Activated naive CD8-positive, alpha-beta T cell treated with anti-CD3 and anti-CD28 coated beads, Interleukin-2, amount 10 ng/mL, durations not matched to agents 7 days and 5 days (primary cell): ENCODE results near the gene VAV1. TPM values are rescaled to one million over a fixed set of nuclear protein-coding genes. Genes with fewer than 3 reads are reported as not detected.
A peak's percentile ranks its signal among the peaks of the same experiment; 100 is the strongest.
"Not testable (repeated sequence)": the region's sequence is repeated elsewhere in the genome, so short reads cannot be mapped to it uniquely, and the experiment has no call there.

Experiments used
- ATAC-seq: fragments of 150-1000 bp; cut with Tn5 transposase; one replicate; pipeline ENCODE4 v1.10.0; 2021; ENCODE audit warnings: low read depth, moderate library complexity
- POLR2A ChIA-PET: fragments of 350-600 bp; sonication (Branson Sonifier 250); formaldehyde crosslinking; loops from one replicate; lab custom pipeline; 2021; ENCODE audit warnings: antibody characterized with exemption; lab: Charles Lee
- DNase-seq: peaks from one replicate; pipeline ENCODE4 v3.0.0; 2021
- H3K27ac Mint-ChIP-seq: one replicate; pipeline ENCODE4 v1.8.0; 2022; ENCODE audit warnings: mild to moderate bottlenecking, mixed read lengths
- H3K27me3 Mint-ChIP-seq: one replicate; pipeline ENCODE4 v1.8.0; 2022; ENCODE audit warnings: mild to moderate bottlenecking, moderate library complexity, mixed read lengths
- H3K36me3 Mint-ChIP-seq: one replicate; pipeline ENCODE4 v1.8.0; 2021; ENCODE audit warnings: mild to moderate bottlenecking, mixed read lengths
- H3K4me1 Mint-ChIP-seq: one replicate; pipeline ENCODE4 v1.8.0; 2021; ENCODE audit warnings: mixed read lengths
- H3K4me3 Mint-ChIP-seq: one replicate; pipeline ENCODE4 v1.8.0; 2022; ENCODE audit warnings: mild to moderate bottlenecking, moderate library complexity, mixed read lengths
- H3K9me3 Mint-ChIP-seq: one replicate; pipeline ENCODE4 v1.8.0; 2021; ENCODE audit warnings: mixed read lengths
- total RNA-seq, 2 experiments: library from RNA; stranded (reverse); gene quantifications; one replicate each; pipeline ENCODE4 v1.2.3, GENCODE V29; 2021

Gene VAV1
- total RNA-seq, 2 experiments from 2014 or later, result 108 to 113 TPM

- ATAC-seq (no peak), DNase-seq (peak; percentile 17)
- Mint-ChIP-seq H3K27ac (no peak overlapping the region), H3K36me3 (peaks cover 38% of the 10 kb centered on the region), H3K4me3 (no peak overlapping the region), H3K27me3 (no peaks in the 10 kb centered on the region), H3K9me3 (no peaks in the 10 kb centered on the region), H3K4me1 (peaks cover 7% of the 10 kb centered on the region)
- POLR2A ChIA-PET, result no interaction called here
Measured at GRCh38 chr19:6826281-6826920, 53.9 kb downstream of the VAV1 start.

- Mint-ChIP-seq H3K4me3 (no peak overlapping the region), H3K9me3 (no peaks in the 10 kb centered on the region), H3K4me1 (peaks cover 11% of the 10 kb centered on the region), H3K27me3 (no peaks in the 10 kb centered on the region), H3K27ac (no peak overlapping the region), H3K36me3 (peaks cover 49% of the 10 kb centered on the region)
- DNase-seq (peak; percentile 24), ATAC-seq (no peak)
- POLR2A ChIA-PET, result no interaction called here
Measured at GRCh38 chr19:6828306-6828697, 55.8 kb downstream of the VAV1 start.

DNA sequence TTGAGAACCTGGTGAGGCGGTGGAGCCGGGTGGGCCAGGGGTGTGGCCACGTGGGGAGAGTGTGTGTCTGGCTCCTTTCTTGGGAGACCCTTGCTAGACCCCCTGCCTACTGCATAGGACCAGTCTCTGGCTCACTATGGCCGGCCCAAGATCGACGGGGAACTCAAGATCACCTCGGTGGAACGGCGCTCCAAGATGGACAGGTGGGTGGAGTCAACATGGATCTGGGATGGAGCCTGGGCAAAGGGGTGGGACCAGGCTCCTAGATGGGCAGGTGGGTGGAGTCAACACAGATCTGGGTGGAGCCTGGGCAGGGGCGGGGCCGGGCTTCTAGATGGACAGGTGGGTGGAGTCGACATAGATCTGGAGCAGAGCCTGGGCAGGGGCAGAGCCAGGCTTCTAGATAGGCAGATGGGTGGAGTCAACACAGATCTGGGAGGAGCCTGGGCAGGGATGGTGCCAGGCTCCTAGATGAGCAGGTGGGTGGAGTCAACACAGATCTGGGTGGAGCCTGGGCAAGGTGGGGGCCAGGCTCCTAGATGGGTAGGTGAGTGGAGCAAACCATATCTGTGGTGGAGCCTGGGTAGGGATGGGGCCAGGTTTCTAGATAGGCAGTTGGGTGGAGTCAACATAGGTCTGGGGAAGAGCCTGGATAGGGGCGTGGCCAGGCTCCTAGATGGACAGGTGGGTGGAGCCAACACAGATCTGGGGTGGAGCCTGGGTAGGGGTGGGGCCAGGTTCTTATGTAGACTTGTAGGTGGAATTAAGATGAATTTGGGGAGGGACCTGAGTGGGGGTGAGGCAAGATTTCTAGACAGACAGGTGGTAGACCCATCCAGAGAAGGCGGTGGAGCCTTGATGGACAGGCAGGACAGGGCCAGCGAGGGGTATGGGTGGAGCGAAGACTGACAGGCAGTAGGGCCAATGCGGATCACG, 56.5 kb downstream of the VAV1 start:
- peak overlapping the region; percentile 63 for H3K27ac Mint-ChIP-seq
- H3K36me3 Mint-ChIP-seq, result peaks cover 52% of the 10 kb centered on the region
- ATAC-seq (peak; percentile 63), DNase-seq (peak; percentile 51)
- H3K27me3 Mint-ChIP-seq, result no peaks in the 10 kb centered on the region
- no peak overlapping the region for H3K4me3 Mint-ChIP-seq
- H3K4me1 Mint-ChIP-seq, result peaks cover 11% of the 10 kb centered on the region
- POLR2A ChIA-PET, result no interaction called here
- H3K9me3 Mint-ChIP-seq, result no peaks in the 10 kb centered on the region

DNA sequence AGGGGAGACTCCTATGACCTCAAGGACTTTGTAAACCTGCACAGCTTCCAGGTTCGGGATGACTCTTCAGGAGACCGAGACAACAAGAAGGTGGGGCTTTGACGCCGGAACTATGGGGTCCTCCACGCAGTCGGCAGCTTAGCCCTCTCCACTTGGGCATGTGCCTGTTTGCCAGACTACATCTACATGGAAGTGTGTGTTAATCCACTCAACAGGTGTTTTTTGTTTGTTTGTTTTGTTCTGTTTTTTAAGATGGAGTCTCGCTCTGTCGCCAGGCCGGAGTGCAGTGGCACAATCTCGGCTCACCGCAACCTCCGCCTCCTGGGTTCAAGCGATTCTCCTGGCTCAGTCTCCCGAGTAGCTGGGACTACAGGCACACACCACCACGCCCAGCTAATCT, 57.3 kb downstream of the VAV1 start:
- POLR2A ChIA-PET, H3K27me3 Mint-ChIP-seq, ATAC-seq, DNase-seq, H3K4me3 Mint-ChIP-seq, H3K9me3 Mint-ChIP-seq: not testable (repeated sequence)
- Mint-ChIP-seq H3K36me3 (peaks cover 47% of the 10 kb centered on the region), H3K27ac (peak overlapping the region; percentile 11), H3K4me1 (peaks cover 11% of the 10 kb centered on the region)

DNA sequence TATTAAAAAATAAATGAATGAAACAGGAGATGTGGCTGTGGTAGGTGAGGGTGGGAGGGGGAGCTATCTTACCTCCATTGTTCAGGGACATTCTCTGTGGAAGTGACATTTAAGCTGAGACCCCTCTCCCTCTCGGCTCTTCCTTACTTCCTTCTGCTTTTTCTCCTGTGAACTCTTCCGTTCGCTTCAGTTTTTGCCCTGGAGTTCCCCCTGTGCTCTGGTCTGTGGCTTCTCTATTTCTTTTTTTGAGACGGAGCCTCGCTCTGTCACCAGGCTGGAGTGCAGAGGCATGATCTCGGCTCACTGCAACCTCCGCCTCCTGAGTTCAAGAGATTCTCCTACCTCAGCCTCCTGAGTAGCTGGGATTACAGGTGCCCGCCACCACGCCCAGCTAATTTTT, 58.6 kb downstream of the VAV1 start:
- H3K27me3 Mint-ChIP-seq, DNase-seq, H3K4me3 Mint-ChIP-seq, POLR2A ChIA-PET, H3K9me3 Mint-ChIP-seq, ATAC-seq, H3K27ac Mint-ChIP-seq: not testable (repeated sequence)
- peaks cover 12% of the 10 kb centered on the region for H3K4me1 Mint-ChIP-seq
- peaks cover 52% of the 10 kb centered on the region for H3K36me3 Mint-ChIP-seq

DNA sequence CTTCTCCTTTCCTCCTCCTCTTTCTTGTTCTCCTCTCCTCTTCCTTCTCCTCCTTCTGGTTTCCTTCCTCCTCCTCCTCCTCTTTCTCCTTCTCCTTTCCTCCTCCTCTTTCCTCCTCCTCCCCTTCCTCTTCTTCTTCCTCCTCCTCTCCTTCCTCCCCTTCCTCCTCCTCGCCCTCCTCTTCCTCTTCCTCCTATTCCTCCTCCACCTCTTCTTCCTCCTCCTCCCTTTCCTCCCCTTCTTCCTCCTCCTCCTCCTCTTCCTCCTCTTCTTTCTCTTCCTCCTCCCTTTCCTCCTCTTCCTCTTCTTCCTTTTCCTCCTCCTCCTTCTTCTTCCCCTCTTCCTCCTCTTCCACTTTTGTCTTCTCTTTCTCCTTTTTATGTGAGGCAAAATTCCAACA, 59.9 kb downstream of the VAV1 start:
- Mint-ChIP-seq H3K27ac (no peak overlapping the region), H3K4me1 (peaks cover 25% of the 10 kb centered on the region), H3K27me3 (no peaks in the 10 kb centered on the region), H3K4me3 (no peak overlapping the region), H3K36me3 (peaks cover 57% of the 10 kb centered on the region), H3K9me3 (no peaks in the 10 kb centered on the region)
- ATAC-seq, result no peak
- no peak for DNase-seq
- POLR2A ChIA-PET, result no interaction called here

- Mint-ChIP-seq H3K4me1 (peaks cover 31% of the 10 kb centered on the region), H3K27me3 (no peaks in the 10 kb centered on the region), H3K27ac (no peak overlapping the region), H3K36me3 (peaks cover 58% of the 10 kb centered on the region), H3K4me3 (no peak overlapping the region), H3K9me3 (no peaks in the 10 kb centered on the region)
- DNase-seq (peak; percentile 19), ATAC-seq (no peak)
- POLR2A ChIA-PET, result interaction anchor here (0.8 kb wide), 1 partner anchor 61 kb away, joined by 3 read pairs; the partner anchor contains the start of gene VAV1
Measured at GRCh38 chr19:6833166-6833790, 60.8 kb downstream of the VAV1 start.

DNA sequence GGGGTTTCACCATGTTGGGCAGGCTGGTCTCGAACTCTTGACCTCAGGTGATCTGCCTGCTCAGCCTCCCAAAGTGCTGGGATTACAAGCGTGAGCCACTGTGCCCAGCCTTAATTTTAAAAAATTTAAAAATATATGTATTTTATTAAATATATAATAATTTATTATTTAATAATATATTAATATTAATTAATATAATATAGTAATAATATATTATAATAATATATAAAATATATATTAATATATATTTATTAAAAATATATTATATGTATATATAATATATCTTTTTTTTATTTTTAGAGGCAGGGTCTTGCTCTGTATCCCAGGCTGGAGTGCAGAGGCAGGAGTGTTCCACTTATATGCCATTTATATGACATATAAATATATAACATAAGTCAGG, 61.9 kb downstream of the VAV1 start:
- DNase-seq (no peak), ATAC-seq (no peak)
- Mint-ChIP-seq H3K9me3 (no peaks in the 10 kb centered on the region), H3K36me3 (peaks cover 50% of the 10 kb centered on the region), H3K27ac (no peak overlapping the region), H3K4me1 (peaks cover 28% of the 10 kb centered on the region), H3K27me3 (no peaks in the 10 kb centered on the region), H3K4me3 (no peak overlapping the region)
- POLR2A ChIA-PET, result no interaction called here

DNA sequence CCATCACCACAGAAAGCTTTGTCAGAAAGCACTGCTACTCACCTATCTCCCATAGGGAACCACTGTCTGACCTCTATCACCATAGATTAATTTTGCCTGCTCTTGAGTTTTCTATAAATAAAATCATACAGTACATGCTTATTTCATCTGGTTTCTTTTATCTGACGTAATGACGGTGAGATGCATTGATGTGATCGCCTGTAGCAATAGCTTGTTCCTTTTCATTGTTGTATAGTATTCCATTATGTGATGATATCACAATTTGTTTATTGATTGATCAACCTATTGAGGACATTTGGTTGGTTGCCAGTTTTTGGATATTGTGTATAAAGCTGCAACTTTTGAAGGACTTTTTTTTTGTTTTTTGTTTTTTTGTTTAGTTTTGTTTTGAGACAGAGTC, 63.0 kb downstream of the VAV1 start:
- ATAC-seq (no peak), DNase-seq (no peak)
- Mint-ChIP-seq H3K27me3 (no peaks in the 10 kb centered on the region), H3K9me3 (no peaks in the 10 kb centered on the region), H3K4me1 (peaks cover 26% of the 10 kb centered on the region), H3K36me3 (peaks cover 48% of the 10 kb centered on the region), H3K27ac (no peak overlapping the region), H3K4me3 (no peak overlapping the region)
- POLR2A ChIA-PET, result no interaction called here

- Mint-ChIP-seq H3K9me3 (no peaks in the 10 kb centered on the region), H3K4me3 (peak overlapping the region; percentile 45), H3K36me3 (peaks cover 40% of the 10 kb centered on the region), H3K27ac (peak overlapping the region; percentile 67), H3K27me3 (no peaks in the 10 kb centered on the region), H3K4me1 (peaks cover 24% of the 10 kb centered on the region)
- no peak for DNase-seq
- peak; percentile 41 for ATAC-seq
- POLR2A ChIA-PET, result interaction anchor here (0.6 kb wide), 1 partner anchor 99 kb away, joined by 3 read pairs; no protein-coding TSS in a partner anchor
Measured at GRCh38 chr19:6837525-6837924, 65.0 kb downstream of the VAV1 start.

- Mint-ChIP-seq H3K9me3 (no peaks in the 10 kb centered on the region), H3K27ac (peak overlapping the region; percentile 15), H3K4me1 (peaks cover 23% of the 10 kb centered on the region), H3K27me3 (no peaks in the 10 kb centered on the region), H3K36me3 (peaks cover 35% of the 10 kb centered on the region), H3K4me3 (no peak overlapping the region)
- POLR2A ChIA-PET, result interaction anchor here (0.6 kb wide), 1 partner anchor 100 kb away, joined by 3 read pairs; no protein-coding TSS in a partner anchor
- ATAC-seq (no peak), DNase-seq (no peak)
Measured at GRCh38 chr19:6838062-6838655, 65.7 kb downstream of the VAV1 start.

DNA sequence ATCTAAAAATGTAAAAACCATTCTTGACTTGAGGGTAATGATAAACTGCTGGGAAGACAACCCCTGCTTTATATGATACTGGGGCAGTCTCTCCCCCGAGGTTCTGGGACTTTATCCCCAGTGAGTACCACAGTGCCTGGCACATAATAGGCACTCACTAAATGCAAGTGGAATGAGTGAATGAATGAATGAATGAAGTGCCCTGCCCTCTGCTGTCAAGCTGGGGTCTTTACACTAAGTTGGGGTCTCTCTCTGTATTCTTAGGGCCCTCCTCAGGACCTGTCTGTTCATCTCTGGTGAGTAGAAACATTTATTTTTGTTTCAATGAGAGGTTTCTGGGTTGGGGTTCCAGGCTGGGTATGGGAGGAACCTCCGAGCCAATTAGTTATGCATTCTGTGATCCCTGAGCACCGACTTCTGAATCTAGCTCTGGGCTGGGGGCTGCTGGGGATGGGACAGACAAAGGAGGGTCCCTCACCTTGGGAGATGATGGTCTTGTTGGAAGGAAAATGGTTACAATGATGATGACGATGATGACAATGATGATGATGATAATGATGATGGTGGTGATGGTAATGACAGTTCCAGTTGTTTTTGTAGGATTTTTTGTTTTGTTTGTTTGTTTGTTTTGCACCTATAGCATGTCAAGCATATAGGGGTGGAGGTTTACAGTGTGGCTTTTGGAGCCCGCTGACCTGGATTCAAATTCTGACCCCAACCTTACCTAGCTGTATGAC, 70.5 kb downstream of the VAV1 start:
- H3K27me3 Mint-ChIP-seq, result no peaks in the 10 kb centered on the region
- DNase-seq, result peak; percentile 3
- peaks cover 12% of the 10 kb centered on the region for H3K36me3 Mint-ChIP-seq
- H3K27ac Mint-ChIP-seq, result no peak overlapping the region
- no peak overlapping the region for H3K4me3 Mint-ChIP-seq
- H3K9me3 Mint-ChIP-seq, result no peaks in the 10 kb centered on the region
- peaks cover 3% of the 10 kb centered on the region for H3K4me1 Mint-ChIP-seq
- POLR2A ChIA-PET, result interaction anchor here (0.7 kb wide), 4 partner anchors 36 to 1156 kb away, joined by 6 to 10 read pairs (median 8); no protein-coding TSS in a partner anchor
- no peak for ATAC-seq
